ENCODE data around the gene BMP6. TPM values are rescaled to one million over a fixed set of nuclear protein-coding genes. Genes with fewer than 3 reads are reported as not detected.
A peak's percentile ranks its signal among the peaks of the same experiment; 100 is the strongest.

The BMP6 gene
- total RNA-seq, 3 donors from 2014 or later: 3.5 to 11.1 (median 6.2) TPM

- intact Hi-C loops (cut with DNase I; ENCODE audit: low total_unique reads): no loop called here
- no peak for TF ChIP-seq POLR2A (IDR thresholded peaks at IDR 0.05)
- TF ChIP-seq, protein P1, sequence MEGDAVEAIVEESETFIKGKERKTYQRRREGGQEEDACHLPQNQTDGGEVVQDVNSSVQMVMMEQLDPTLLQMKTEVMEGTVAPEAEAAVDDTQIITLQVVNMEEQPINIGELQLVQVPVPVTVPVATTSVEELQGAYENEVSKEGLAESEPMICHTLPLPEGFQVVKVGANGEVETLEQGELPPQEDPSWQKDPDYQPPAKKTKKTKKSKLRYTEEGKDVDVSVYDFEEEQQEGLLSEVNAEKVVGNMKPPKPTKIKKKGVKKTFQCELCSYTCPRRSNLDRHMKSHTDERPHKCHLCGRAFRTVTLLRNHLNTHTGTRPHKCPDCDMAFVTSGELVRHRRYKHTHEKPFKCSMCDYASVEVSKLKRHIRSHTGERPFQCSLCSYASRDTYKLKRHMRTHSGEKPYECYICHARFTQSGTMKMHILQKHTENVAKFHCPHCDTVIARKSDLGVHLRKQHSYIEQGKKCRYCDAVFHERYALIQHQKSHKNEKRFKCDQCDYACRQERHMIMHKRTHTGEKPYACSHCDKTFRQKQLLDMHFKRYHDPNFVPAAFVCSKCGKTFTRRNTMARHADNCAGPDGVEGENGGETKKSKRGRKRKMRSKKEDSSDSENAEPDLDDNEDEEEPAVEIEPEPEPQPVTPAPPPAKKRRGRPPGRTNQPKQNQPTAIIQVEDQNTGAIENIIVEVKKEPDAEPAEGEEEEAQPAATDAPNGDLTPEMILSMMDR (IDR thresholded peaks at IDR 0.05): no peak
- TF ChIP-seq POLR2AphosphoS5 (IDR thresholded peaks at IDR 0.05): no peak
- no peaks in the 10 kb centered on the region for H3K9me3 ChIP-seq
- H3K36me3 ChIP-seq: no peaks in the 10 kb centered on the region
- no peak overlapping the region for H3K27ac ChIP-seq
- H3K27me3 ChIP-seq: no peaks in the 10 kb centered on the region
- no peak for DNase-seq (ENCODE audit: low spot score in 2 of 2)
- H3K4me3 ChIP-seq: no peak overlapping the region
- H3K4me1 ChIP-seq: peaks cover 0 to 5% of the 10 kb centered on the region in 2 donors
Observed at GRCh38 chr6:7785243-7786035, 59.5 kb downstream of the BMP6 start.

- Histone ChIP-seq H3K4me1 (peaks cover 0 to 5% of the 10 kb centered on the region in 2 donors), H3K27ac (peak overlapping the region in 1 of 2 donors; percentile 32), H3K27me3 (no peaks in the 10 kb centered on the region), H3K36me3 (no peaks in the 10 kb centered on the region), H3K4me3 (no peak overlapping the region), H3K9me3 (no peaks in the 10 kb centered on the region)
- intact Hi-C loops (cut with DNase I; ENCODE audit: low total_unique reads): no loop called here
- DNase-seq (ENCODE audit: low spot score in 2 of 2): no peak
- no peak for TF ChIP-seq POLR2A (IDR thresholded peaks at IDR 0.05)
- TF ChIP-seq, protein P1 (IDR thresholded peaks at IDR 0.05): no peak
- TF ChIP-seq POLR2AphosphoS5 (IDR thresholded peaks at IDR 0.05): no peak
Observed at GRCh38 chr6:7786214-7786661, 60.3 kb downstream of the BMP6 start.

- intact Hi-C loops (cut with DNase I; ENCODE audit: low total_unique reads): no loop called here
- Histone ChIP-seq H3K9me3 (no peaks in the 10 kb centered on the region), H3K4me1 (peaks cover 0 to 5% of the 10 kb centered on the region in 2 donors), H3K27ac (peak overlapping the region in 1 of 2 donors; percentile 32), H3K27me3 (no peaks in the 10 kb centered on the region), H3K4me3 (peak overlapping the region in 1 of 3 donors; percentile 31), H3K36me3 (no peaks in the 10 kb centered on the region)
- TF ChIP-seq POLR2A (IDR thresholded peaks at IDR 0.05) (no peak), POLR2AphosphoS5 (IDR thresholded peaks at IDR 0.05) (peak in 1 of 3 donors; percentile 36)
- TF ChIP-seq, protein P1 (IDR thresholded peaks at IDR 0.05): no peak
- DNase-seq (ENCODE audit: low spot score in 2 of 2): peak in 1 of 2 donors; percentile 36
Observed at GRCh38 chr6:7787137-7787608, 61.3 kb downstream of the BMP6 start.

- TF ChIP-seq, protein P1 (IDR thresholded peaks at IDR 0.05): no peak
- TF ChIP-seq POLR2AphosphoS5 (IDR thresholded peaks at IDR 0.05) (no peak), POLR2A (IDR thresholded peaks at IDR 0.05) (no peak)
- no peaks in the 10 kb centered on the region for H3K27me3 ChIP-seq
- no peaks in the 10 kb centered on the region for H3K9me3 ChIP-seq
- peak overlapping the region in 1 of 3 donors; percentile 31 for H3K4me3 ChIP-seq
- intact Hi-C loops (cut with DNase I; ENCODE audit: low total_unique reads): no loop called here
- no peak overlapping the region for H3K27ac ChIP-seq
- H3K4me1 ChIP-seq: peaks cover 0 to 5% of the 10 kb centered on the region in 2 donors
- H3K36me3 ChIP-seq: no peaks in the 10 kb centered on the region
- DNase-seq (ENCODE audit: low spot score in 2 of 2): no peak
Observed at GRCh38 chr6:7787731-7788130, 61.8 kb downstream of the BMP6 start.

GRCh38 chr6:7794509-7794908 is 68.6 kb downstream of the BMP6 start:
- H3K36me3 ChIP-seq: no peaks in the 10 kb centered on the region
- intact Hi-C loops (cut with DNase I; ENCODE audit: low total_unique reads): no loop called here
- TF ChIP-seq POLR2AphosphoS5 (IDR thresholded peaks at IDR 0.05) (no peak), POLR2A (IDR thresholded peaks at IDR 0.05) (no peak)
- TF ChIP-seq, protein P1 (IDR thresholded peaks at IDR 0.05): no peak
- no peak overlapping the region for H3K27ac ChIP-seq
- no peak overlapping the region for H3K4me3 ChIP-seq
- no peak for DNase-seq (ENCODE audit: low spot score in 2 of 2)
- no peaks in the 10 kb centered on the region for H3K9me3 ChIP-seq
- H3K27me3 ChIP-seq: no peaks in the 10 kb centered on the region
- H3K4me1 ChIP-seq: no peaks in the 10 kb centered on the region

Data from breast epithelium (tissue), 4 donors.